NCI-H460 (cell line): ENCODE measurements around the gene RGS19. TPM values are rescaled to one million over a fixed set of nuclear protein-coding genes. Genes with fewer than 3 reads are reported as not detected.

Experiments used
- DNase-seq: peaks from one replicate; pipeline ENCODE4 v3.0.0-alpha.2; 2016; ENCODE audit warnings: low read depth; ENCODE audit errors: extremely low read depth
- total RNA-seq: library from RNA; depleted of rRNA; stranded (reverse); fragments of >200 nt; shearing (Covaris generic); gene quantifications from 2 replicates; pipeline ENCODE4 v1.2.3, GENCODE V29; 2014

RGS19 gene
- total RNA-seq, 1 experiment from 2014 or later: 12.6 TPM

- DNase-seq: no peak
Observed at GRCh38 chr20:64050261-64051032, 28.9 kb downstream of the RGS19 start.

DNA sequence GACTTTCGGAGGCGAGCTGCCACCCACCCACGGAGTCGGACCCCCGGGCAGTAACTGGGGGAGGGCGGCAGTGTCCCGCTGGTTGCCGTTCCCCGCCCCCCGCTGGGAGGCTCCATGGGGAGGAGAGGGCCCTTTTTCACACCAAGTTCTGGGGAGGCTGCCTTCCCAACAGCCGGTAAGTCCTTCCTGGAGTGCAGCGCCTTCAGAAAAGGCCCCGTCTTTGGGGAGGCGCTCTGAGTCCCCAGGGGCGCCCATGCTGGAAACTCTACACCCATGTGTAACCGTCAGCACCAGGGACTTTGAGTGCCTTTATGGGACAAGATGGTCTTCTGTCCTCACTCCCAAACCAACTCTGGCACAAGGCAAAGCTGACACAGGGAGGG lies 29.4 kb downstream of the RGS19 start:
- DNase-seq: no peak

DNA sequence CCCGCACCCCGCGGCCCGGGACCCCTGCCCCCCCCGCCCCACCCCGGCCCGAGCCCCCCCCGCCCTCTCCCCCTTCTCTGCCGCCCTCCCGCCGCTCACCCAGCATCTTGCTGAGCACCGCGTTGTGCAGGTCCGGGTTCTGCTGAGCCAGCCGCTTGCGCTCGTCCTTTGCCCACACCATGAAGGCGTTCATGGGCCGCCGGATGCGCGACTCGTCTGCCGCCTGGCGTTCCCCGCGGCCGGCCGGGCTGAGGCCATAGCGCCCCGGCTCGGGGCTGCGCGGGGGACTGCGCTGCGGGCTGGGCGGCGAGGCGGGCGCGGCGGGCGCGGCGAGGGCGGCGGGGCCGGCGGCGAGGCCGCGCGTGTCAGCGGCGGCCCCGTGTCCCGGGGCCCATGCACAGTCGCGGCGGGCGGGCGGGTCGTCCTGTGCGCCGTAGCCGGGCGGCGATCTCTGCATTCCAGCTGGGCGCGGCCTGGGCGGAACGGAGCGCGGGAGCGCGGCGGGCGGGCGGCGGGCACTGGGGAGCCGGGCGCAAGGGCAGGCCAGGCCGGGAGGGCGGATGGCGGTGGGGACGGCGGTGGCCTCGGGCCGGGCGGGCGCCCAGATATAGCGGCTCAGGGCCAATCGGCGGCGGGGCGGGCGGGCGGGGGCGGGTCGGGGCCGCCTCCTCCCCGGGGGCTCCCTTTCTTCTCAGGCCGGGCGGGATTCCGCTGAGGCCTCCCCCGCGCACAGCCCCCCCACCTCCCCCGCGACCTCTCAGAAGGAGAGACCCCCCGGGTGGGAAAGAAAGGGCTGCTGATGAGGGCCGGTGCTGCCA lies 30.0 kb downstream of the RGS19 start, which contains the start of gene SOX18:
SOX18 (minus strand) TSS at position 580 of the 818 bp plus-strand sequence; CDS start at position 457, 123 bp downstream.
- no peak for DNase-seq

DNA sequence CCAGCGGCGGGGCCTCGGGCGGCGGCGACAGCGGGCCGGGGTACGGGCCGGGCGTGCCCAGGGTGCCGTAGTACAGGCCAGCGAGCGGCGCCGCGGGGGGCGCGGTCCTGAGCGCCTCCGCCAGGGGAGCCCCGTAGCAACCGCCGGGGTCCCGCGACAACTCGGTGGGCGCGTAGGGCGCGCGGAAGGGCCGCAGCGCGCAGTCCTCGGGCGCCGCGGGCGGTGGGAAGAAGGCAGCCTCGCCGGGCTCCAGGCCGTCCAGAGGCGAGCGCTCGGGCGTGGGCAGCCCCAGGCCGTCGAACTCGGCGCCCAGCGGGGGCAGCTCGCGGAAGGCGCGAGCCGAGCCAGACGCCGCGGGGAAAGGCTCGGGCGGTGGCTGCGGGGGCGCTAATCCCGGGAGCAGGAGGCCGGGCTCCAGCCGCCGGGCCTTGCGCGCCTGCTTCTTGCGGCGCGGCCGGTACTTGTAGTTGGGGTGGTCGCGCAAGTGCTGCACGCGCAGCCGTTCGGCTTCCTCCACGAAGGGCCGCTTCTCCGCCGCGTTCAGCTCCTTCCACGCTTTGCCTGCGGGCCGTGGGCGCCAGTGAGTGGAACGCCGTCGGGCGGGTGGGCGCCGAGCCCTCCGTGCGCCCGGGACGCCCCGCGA lies 30.8 kb downstream of the RGS19 start:
- DNase-seq: no peak

DNA sequence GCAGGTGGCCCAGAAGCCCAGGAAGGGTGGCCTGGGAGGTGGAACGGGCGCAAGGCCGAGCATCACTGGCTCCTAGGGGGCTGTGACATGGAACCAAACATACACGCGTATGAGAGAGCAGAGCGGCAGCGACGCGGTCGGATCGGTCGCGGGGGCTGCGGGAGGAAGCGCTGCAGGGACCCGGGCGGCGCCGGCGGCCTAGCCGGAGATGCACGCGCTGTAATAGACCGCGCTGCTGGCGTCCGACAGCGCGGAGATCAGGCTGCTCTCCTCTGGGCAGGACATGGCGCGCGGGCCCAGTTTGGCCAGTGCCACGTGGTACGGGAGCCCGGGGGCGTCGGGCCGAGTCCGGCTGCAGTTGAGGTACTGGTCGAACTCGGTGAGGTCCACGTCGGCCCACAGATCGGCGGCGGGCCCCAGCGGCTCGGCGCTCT lies 31.3 kb downstream of the RGS19 start:
- DNase-seq: no peak

- DNase-seq: no peak
Observed at GRCh38 chr20:64047046-64047389, 32.3 kb downstream of the RGS19 start.

GRCh38 chr20:64045346-64046011 lies 33.8 kb downstream of the RGS19 start:
- no peak for DNase-seq

DNA sequence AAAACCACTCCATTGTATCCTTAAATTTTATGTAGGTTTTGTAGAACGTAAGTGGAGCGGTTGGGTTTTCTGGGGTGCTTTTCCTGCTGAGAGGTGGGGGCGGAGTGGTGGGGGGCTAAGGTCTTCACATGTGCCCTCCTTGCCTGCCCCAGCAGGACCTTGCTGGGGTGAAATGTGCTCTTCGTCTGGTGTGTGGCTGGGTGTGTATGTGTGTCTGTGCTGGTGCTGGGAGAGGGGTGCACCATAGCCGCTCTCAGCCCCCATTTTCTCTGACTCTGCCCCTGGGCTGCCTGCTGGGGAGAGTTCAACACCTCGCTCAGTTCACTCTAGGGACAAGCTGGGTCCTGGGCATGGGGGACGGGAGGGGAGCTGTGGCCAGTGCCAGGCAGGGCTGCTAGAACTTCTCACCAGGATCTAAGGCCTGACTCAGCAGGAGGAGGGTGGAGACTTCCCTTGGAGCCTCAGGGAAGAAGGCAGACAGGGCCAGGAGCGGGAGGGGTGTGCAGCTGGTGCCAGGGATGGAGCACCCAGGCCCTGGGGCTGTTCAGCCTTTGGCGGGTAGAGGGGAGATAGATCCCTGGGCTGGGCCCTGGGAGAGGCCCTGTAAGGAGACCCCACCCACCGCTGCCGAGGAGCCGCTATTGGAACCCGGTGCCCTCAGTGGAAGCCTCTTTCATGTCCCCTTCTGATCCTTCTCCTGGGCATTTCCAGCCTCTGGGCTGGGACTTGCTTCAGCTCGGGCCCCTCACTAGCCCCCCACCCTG lies 34.7 kb downstream of the RGS19 start:
- DNase-seq: peak; percentile 74

- DNase-seq: no peak
Observed at GRCh38 chr20:64043768-64044167, 35.5 kb downstream of the RGS19 start.

GRCh38 chr20:64042054-64042781 lies 37.1 kb downstream of the RGS19 start:
- DNase-seq: no peak

DNA sequence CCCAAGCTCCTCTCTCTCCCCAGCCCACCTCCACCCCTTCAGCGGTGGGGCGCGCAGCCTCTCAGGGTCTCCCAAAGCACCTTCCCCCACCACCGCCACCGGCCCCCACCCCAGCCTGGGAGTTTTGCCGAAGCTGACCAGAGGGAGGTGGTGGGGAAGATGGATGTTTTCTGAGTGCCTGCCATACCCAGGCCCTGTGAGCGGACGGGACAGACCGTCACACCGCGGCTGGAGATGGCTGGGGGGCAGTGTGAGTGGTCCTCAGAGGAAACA lies 37.6 kb downstream of the RGS19 start:
- DNase-seq: no peak

GRCh38 chr20:64041040-64041780 lies 38.1 kb downstream of the RGS19 start:
- DNase-seq: no peak

DNA sequence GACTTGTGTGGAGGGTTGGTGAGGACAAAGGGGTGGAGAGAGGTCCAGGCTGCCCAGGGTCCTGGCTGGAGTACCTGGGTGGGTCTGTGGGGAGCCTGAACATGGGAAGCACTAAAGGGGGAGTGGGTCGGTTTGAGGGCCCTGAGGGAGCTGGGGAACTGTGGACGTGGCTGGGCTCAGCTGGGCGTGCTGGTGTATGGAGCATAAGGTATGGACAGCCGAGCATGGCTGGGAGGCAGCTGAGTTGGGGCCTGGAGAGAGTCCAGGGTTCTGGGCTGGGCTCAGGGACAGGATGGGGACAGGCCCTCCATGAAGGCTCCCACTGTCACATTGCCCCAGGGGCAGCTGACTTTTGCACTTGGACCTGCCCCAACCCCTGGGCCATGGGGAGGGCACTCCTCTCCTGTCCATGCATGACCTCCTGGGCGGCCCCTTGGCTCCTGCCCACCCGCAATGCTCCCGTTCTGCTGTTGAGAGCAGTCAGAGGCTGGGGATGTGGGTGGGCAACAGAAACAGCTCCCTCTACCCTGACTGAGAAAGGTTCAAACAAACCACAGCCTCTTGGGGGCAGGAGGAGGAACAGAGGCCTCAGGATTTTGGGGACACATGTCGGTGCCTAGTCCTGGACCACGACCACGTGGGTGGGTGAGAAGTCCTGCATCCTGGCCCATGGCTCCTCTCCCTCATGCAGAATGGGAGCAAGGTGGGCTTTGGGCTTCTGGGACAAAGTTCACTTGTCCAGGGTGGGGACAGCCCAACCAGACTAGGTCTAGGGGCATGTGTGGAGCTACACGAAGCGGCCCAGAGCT lies 38.9 kb downstream of the RGS19 start:
- no peak for DNase-seq

- no peak for DNase-seq
Observed at GRCh38 chr20:64039293-64040160, 39.8 kb downstream of the RGS19 start.

DNA sequence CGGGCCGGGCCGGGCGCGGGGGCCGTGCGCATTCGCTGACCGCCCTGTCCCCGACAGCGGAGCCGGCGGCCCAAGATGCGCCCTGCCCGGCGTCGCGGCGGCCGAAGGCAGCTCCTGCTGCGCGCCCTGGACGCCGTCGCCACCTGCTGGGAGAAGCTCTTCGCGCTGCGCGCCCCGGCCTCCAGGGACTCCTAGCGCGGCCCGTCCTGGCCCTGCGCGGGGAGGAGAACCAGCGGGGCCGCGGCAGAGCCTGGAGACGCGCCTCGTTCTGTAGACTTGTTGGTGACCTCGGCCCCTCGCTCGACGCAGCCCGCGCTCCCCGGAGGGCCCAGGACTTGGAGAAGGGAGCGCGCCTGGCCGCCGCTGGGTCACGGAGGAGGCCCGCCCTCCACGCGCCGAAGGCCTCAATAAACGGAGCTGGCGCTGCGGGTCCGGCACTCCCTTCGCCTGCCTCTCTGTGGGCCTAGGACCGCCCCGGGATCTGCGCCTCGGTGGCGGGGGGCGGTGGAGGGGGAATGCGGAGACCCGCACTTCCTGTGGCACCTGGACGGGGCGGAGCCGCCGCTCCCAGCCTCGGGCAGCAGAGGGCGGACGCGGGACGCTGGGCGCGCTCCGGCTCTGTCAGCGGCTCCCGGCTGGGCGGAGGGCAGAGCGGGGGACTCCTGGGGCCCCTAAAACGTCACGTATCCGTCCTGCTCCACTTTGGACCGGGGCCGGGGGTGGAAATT lies 40.6 kb downstream of the RGS19 start:
- peak; percentile 69 for DNase-seq

DNA sequence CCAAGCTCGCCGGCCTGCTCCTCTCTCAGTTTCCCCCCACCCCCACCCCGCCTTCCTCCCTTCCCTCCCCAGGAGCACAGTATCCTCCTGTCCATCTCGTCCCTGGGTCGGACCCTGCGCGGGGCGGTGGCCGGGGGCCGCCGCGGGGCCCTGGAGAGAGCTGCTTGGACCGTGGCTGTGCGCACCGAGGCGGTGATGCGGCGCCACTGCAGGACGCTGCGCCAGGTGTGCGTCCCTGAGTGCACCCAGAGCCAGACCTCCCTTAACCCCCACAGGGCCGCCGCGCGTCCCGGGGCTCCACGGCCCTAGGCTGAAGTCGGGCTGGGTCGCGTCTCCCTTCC lies 41.1 kb downstream of the RGS19 start:
- DNase-seq: no peak
